GM18508 (cell line): ENCODE data around the gene C12orf56.
"Not testable (repeated sequence)": the region's sequence is repeated elsewhere in the genome, so short reads cannot be mapped to it uniquely, and the experiment has no call there.

Experiments
- ATAC-seq: cut with Tn5 transposase; IDR thresholded peaks from one replicate; pipeline ENCODE4 v1.9.1; 2021; ENCODE audit warnings: moderate number of reproducible peaks; ENCODE audit not compliant: insufficient read depth, unreplicated experiment

Gene C12orf56

DNA sequence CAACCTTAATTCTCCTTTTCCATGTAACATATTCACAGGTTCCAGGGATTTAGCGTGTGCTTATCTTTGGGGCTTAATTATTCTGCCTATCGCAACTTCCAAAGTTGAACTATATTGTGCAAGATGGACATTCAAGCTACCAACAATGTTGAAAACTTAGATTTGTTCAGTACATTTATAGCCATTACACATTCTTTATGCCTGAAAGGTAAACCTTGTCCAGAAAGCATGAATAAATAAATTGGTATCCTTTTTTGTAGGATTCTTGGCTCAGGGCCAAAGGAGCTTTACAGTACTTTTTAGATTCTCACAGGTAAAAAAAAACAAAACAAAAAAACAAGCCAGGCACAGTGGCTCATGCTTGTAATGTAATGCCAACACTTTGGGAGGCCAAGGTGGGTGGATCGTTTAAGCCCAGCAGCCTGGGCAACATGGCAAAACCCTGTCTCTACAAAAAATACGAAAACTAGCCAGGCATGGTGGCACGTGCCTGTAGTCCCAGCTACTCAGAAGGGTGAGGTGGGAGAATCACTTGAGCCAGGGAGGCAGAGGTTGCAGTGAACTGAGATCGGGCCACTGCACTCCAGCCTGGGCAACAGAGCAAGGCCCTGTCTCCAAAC is 3.3 kb downstream of the C12orf56 start:
- no peak for ATAC-seq

DNA sequence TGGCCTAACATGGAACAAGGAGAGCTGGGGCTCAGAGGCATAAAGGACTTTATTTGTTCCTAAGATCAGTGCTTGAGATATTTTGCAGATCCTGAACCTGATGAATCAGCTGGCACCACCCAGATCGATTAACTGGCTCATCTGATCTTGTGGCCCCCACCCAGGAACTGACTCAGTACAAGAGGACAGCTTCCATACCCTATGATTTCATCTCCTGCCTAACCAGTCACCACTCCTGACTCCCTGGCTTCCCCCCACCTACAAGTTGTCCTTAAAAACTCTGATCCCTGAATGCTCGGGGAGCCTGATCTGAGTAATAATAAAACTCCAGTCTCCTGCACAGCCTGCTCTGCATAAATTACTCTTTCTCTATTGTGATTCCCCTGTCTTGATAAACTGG is 5.1 kb downstream of the C12orf56 start:
- ATAC-seq, result no peak

DNA sequence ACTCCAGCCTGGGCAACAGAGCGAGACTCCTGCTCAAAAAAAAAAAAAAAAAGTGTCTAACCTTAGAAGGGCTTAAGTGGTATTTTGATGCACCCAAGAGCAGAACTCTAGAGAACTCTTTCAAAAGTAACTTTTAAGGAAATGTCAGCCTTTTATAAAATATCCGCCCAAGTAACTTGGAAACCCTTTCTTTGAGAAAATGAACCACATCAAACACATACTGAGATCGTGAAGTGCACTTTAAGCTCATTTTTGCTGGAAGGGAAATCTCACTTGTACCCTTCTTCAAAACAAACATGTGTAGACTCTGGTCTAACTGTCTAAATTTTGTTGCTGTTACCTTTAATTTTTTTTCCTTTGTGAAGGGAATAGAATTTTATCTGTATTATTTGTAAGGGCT is 5.5 kb downstream of the C12orf56 start:
- ATAC-seq, result no peak

DNA sequence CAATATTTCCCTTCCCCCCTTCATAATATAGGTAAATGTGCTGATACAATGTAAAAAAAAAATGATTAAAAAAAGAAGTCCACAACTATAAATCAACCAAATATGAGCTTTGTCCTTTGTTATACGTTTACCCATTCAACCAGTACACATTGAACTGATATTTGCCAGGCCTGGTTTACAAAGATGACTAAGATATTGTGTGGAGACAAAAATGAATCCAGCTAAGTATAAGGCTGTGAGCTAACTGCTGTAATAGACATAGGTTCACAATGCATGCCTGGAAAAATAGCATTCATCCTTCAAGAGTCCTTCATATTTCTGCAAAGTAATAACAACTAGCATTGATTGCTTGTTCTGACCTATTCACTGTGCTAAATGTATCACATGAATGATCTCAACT is 6.9 kb downstream of the C12orf56 start:
- ATAC-seq, result no peak

DNA sequence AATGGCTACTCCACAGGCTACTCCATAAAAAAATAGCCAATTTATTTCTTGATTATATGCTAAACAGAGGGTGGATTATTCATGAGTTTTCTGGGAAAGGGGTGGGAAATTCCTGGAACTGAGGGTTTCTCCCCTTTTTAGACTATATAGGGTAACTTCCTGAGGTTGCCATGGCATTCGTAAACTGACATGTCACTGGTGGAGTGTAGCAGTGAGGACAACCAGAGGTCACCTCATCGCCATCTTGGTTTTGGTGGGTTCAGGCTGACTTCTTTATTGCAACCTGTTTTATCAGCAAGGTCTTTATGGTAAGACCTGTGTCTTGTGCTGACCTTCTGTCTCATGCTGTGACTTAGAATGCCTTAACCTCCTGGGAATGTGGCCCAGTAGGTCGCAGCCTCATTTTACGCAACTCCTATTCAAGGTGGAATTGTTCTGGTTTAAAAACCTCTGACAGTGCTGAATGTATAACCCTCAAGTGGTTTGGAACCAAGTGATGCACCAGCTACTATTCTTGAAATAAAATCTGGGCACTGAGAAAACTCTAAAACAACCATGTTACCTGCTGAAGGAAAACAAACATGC is 27.7 kb downstream of the C12orf56 start:
- ATAC-seq, result no peak

DNA sequence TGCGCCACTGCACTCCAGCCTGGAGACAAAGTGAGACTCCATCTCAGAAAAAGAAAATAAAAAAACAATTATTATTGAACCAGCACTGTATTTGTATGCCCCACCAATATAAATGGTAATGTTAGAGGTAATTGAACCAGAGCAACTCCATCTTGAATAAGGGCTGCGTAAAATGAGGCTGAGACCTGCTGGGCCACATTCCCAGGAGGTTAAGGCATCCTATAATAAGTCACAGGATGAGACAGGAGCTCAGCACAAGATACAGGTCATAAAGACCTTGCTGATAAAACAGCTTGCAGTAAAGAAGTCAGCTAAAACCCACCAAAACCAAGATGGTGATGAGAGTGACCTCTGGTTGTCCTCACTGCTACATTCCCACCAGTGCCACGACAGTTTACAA is 29.4 kb downstream of the C12orf56 start:
- not testable (repeated sequence) for ATAC-seq

DNA sequence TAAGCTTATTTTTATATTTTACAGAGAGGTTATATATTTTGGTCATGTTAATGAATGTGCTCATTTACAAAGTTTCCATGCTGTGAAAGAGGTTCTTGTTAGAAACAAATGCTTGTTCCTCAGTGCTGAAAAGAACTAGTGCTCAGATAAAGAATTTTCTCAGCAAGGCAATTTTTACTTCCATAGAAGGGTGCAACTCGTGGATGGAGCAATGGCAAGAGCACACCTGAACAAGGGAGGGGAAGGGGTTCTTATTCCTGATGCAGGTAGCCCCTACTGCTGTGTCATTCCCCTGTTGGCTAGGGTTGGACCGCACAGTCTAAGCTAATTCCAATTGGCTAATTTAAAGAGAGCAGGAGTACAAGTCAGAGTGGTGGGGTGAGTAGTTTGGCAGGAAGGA is 34.3 kb downstream of the C12orf56 start:
- ATAC-seq, result not testable (repeated sequence)

DNA sequence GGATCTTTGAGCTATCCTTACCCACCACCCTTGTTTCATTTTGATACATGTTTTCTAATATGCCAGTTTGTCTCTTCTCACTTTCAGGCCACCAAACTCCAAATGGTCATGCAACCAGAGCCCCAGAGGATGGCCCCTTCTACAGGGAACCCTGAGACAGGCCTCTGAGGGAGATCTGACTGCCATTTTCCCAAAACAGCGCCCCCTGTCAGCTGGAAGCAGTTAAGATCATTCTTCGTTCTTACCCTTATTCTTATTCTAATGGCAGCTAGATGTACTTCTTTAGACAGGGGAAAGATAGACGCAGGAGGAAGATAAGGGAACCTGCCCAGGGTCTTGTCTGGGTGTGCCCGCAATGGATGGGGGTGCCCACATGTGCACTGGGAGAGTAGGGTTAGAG is 38.4 kb downstream of the C12orf56 start:
- no peak for ATAC-seq

DNA sequence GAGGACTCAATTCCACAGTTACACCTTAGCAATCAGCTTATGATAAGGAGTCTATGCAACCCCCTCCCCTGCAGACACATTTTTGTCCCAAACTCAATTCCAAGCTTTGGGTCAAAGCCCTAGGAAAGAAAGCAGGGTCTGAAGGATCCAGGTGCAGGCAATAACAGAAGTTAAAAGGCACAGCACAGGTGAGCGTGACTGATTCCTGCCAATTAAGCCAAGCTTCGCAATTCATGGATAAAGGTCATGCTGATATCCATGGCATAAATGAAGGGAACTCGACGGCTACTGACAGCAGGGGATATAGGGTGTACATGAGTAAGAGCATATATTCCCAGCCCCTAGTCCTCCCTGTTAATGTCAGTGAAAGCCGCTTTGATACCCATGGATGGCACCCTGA is 39.3 kb downstream of the C12orf56 start:
- ATAC-seq, result no peak

DNA sequence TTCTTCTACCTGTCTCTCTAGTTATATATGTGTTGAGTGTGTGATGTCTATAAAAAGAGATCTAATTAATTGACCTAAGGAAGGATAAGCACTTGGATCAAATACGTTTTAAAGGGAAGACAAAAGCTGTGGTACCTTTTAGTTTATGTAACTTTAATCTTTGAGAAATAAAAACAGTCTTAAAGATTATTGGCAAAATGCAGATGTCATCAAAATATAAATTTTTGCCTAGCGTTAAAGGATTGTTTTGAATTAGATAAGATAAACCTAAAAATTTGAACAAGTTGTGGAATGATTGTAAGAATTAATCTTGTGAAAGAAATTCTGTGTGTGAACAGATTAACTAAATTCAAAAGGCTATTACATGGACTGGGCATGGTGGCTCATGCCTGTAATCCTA is 42.9 kb downstream of the C12orf56 start:
- no peak for ATAC-seq

DNA sequence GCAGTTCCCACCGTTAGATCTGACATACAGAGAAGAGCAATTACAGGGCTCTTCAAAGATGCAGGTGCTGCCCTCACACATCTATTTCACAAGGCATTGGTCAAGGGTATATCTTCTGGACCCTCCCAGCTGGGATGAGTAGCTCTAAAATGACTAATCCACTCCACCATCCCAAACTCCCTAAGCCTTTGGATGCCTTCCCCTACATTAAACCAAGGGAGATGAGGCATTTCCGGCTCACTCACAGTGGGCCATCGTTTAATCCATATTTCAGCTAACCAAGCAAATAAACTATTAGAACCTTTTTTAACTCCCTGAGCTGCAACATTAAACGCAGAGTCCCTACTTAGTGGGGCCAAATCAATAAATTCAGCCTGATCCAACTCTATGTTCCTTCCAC is 45.9 kb downstream of the C12orf56 start:
- not testable (repeated sequence) for ATAC-seq

DNA sequence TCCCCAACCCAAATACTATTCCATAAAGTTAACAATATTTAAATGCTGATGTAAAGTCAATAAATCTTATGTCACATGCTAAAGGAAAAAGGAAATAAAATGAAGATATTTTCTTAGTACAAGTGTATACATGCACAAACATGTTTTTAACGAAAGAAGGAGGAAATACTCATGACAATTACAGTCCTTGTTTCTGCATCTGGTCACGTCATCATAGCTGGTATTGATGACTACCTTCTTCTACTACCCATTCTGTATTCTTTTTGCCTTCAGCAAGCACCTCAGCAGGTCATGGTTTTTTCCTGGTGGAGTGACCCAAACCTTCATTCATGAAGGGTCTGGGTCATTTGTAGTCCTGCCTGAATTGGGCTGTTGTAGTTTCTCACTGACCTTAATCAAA is 50.0 kb downstream of the C12orf56 start:
- not testable (repeated sequence) for ATAC-seq

DNA sequence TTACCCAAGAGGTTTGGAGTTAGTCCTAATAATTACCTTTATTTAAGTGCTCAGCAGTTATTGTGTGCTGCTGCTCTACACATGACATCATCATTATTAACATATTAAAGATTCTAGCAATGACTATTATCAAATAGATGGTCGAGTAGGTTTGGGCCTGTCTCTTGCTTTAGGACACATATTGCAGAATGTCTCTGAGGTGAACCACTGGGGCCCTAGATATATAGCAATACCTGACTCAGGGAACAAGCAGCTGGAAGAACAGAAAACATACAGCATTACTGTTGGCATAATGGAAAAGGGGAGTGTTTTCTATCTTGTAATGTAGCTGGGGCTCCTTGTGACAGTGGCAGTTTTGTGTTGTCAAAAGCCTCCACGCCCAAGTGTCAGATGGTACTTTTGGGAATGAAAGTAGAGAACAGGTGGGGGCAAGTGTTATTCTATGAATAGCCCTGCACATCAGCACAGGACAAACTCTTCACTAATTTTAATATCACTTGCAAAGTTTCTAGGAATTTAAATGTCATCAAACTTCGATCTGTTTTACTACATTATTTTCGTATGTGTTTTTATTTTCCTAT is 54.6 kb downstream of the C12orf56 start:
- no peak for ATAC-seq

DNA sequence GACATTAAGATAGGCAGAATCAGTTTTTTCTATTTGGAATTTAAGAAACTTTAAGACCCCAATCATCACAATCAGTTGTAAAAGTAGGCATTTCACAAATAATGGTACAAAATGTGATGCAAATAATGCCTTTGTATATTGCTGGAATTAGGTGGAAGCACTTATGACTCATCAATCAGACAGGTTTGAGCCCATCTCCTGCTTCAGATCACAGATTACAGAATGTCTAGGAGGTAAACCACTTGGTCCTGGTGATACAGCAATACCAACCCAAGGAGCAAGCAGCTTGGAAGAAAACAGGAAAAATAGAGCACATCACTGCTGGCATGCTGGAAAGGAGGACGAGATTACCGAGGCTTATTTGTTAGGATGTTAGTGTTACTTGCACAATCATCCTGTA is 57.6 kb downstream of the C12orf56 start:
- ATAC-seq, result no peak

DNA sequence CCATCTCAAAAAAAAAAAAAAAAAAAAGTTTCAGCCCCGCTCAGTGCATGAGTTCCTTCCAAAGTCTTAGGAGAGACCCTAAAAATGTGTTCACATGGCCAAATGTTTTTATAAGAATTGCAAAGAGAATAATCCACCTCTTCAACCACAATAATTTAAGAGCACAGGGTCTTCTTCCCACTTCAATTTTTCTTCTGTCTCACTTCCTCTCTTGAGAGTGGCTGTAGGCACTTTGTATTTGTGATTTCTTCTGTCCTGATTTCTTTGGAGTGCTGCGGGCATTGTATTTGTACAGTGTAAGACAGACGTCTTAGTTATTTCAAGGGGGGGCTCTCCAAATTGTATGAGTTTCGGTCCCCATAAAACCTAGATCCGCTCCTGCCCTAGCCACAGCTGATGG is 58.3 kb downstream of the C12orf56 start:
- ATAC-seq, result no peak

DNA sequence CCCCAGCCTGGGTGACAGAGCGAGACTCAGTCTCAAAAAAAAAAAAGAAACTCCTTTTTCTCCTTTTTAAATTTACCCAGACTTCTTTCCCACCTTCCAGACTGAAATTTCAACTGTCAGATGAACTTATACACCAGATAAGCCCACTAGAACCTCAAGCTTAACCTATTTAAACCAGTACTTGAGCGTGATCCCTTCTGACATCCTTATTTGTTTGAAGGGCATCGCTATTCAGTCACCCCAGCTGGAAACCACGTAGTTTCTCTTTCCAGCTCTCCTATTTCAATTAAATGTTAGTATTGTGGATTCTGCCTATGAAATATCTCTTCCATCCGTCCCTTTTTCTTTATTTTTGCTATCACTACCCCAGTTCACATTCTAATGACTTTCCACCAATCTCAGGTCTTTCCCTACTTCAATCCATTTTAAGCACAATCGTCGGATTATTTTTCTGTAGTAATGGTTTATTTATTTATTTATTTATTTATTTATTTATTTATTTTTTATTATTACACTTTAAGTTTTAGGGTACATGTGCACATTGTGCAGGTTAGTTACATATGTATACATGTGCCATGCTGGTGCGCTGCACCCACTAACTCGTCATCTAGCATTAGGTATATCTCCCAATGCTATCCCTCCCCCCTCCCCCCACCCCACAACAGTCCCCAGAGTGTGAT is 61.4 kb downstream of the C12orf56 start:
- ATAC-seq, result not testable (repeated sequence)

DNA sequence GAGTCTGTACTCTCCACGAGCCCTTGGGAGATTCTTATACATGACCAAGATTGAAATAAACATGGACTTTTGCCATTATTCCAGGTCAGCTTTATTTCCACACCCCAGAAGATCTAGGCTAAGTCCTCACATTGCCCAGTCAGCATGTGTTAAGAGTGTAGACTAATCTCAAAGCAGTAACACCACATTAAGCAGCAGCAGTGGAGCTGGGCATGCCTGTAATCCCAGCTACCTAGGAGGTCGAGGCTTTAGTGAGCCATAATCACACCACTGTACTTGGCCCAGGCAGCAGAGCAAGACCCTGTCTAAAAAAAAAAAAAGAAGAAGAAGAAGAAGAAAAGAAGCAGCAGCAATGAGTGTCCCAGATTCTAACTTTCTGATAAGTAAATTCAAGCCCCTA is 65.5 kb downstream of the C12orf56 start:
- ATAC-seq, result no peak

DNA sequence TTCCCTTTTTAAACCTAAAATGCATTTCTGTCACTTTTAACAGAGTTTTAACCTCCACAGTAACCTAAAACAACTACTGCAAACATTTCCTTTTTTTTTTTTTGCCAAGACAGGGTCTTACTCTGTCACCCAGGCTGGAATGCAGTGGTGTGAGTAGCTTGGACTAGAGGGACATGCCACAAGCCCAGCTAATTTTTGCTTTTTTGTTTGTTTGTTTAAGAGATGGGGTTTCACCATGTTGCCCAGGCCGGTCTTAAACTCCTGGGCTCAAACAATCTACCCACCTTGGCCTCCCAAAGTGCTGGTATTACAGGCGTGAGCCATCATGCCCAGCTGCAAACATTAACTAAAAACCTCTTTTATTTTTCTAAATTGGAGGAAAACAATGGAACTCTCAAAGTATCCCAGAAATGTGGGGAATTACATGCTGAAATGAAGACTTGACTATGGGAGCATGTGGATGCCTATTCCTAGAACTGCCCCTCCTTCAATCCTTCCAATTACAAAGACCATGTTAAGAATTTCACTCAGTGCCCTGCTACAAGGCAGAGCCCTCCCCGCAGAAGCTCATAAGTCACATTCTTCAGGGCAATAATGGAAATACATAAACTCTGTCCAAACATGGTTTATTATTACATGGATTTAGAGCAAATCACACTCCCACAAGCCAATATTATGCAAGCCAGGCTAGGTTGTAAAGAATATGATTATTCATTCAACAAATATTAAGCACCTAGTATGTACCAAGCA is 66.9 kb downstream of the C12orf56 start:
- ATAC-seq, result no peak

DNA sequence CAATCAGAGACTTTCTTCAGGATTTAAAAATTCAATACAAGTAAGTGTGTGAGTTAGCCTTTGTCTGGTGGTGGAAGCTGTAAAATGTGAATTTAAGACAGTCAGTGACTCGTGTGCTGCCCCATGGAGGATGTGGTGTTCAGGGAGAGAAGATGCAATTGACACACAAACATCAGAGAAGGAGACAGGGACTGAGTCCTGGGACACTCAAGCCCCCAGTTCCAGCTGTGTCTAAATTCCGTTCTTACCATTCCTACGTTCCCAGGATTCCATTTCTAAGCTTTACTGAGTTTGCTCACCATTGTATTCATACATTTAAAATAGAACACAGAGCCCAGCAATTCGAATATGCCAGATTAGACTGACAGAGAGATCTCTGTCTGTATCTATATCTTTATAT is 67.6 kb downstream of the C12orf56 start:
- no peak for ATAC-seq

DNA sequence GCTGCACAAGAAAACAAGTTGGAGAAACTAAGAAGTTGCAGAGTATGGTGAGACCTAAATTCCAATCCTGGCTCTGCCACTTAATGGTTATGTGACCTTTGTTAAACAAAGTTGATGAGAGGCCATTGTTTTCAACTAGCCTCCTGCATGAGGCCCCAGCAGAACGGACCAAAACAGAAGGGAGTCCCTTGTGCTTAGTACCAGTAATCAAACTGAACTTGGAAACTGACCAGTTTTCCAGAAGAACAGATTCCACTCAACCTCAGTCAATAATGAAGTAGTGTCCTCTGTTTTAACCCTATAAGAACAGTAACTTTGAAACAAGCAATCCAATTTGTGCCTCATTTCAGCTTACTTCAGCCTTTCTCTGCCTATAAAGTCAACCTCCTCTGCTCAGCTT is 69.9 kb downstream of the C12orf56 start:
- ATAC-seq, result no peak
